Endothelial cell of umbilical vein (primary cell): ENCODE measurements around the gene CHAF1A. TPM values are rescaled to one million over a fixed set of nuclear protein-coding genes. Genes with fewer than 3 reads are reported as not detected.

Source experiments
- BruUV-seq: library from RNA; stranded (reverse); fragments of 400-500 nt; replicated peaks from 2 replicates; lab custom pipeline; 2021; lab: Mats Ljungman, UMichigan
- CTCF ChIA-PET: fragments of 300-600, 350-600 bp; sonication (Branson Sonifier 250); formaldehyde crosslinking; loops from one replicate; lab custom pipeline; 2021; ENCODE audit warnings: antibody characterized with exemption, inconsistent platforms; lab: Charles Lee
- POLR2A ChIA-PET: fragments of 300-600, 350-600 bp; sonication (Branson Sonifier 250); formaldehyde crosslinking; loops from one replicate; lab custom pipeline; 2021; ENCODE audit warnings: antibody characterized with exemption, inconsistent platforms; lab: Charles Lee
- DNase-seq: peaks from one replicate; pipeline ENCODE4 v3.0.0-alpha.2; 2011; ENCODE audit warnings: low read depth, low spot score
- FAIRE-seq: peaks from 2 replicates; lab custom pipeline; 2011; peaks lifted over from hg19 to GRCh38; lab: Jason Lieb, UNC
- H2AFZ ChIP-seq: 2 replicates; pipeline ENCODE4 v1.6.0; 2012; ENCODE audit warnings: low read depth, low read length, control low read depth, inconsistent platforms
- H3K27ac ChIP-seq: 2 replicates; pipeline ENCODE4 v1.5.1; 2011; ENCODE audit warnings: low read depth, mild to moderate bottlenecking, control low read depth, low read length, moderate library complexity; ENCODE audit not compliant: insufficient read depth
- H3K27me3 ChIP-seq, 2 experiments: 2 replicates each; pipeline versions ENCODE4 v1.6.0 to v1.6.1; 2011; ENCODE audit warnings: low read length in 2 of 2, mixed read lengths in 1 of 2; ENCODE audit not compliant: control insufficient read depth in 2 of 2, insufficient read depth in 2 of 2
- H3K36me3 ChIP-seq, 2 experiments: 2 replicates in 1 of 2; 3 replicates in 1 of 2; pipeline ENCODE4 v1.5.1; 2011; ENCODE audit warnings: low read length in 2 of 2, mild to moderate bottlenecking in 1 of 2, moderate library complexity in 1 of 2; ENCODE audit not compliant: control insufficient read depth in 2 of 2, insufficient read depth in 2 of 2; ENCODE audit errors: extremely low read depth in 1 of 2
- H3K4me1 ChIP-seq: 3 replicates; pipeline ENCODE4 v1.5.1; 2011; ENCODE audit warnings: mild to moderate bottlenecking, low read length; ENCODE audit not compliant: control insufficient read depth, insufficient read depth; ENCODE audit errors: extremely low read depth
- H3K4me2 ChIP-seq: 2 replicates; pipeline ENCODE4 v1.6.1; 2011; ENCODE audit warnings: low read length, control low read depth, mixed read lengths; ENCODE audit not compliant: insufficient read depth
- H3K4me3 ChIP-seq, 3 experiments: fragments of 200-600 bp in 1 of 3; sonication (generic), shearing (Covaris generic) in 1 of 3; replicated peaks in 1 of 3; 2 replicates each; pipeline ENCODE4 v1.5.1; 2011 to 2016; ENCODE audit warnings: control low read depth in 3 of 3, low read length in 3 of 3, mild to moderate bottlenecking in 2 of 3, inconsistent platforms in 1 of 3, low read depth in 1 of 3, moderate library complexity in 1 of 3; ENCODE audit not compliant: insufficient read depth in 1 of 3
- H3K79me2 ChIP-seq: 2 replicates; pipeline ENCODE4 v1.6.0; 2012; ENCODE audit warnings: low read length, inconsistent platforms; ENCODE audit not compliant: control insufficient read depth, insufficient read depth
- H3K9ac ChIP-seq: replicated peaks from 2 replicates; pipeline ENCODE3; 2011; ENCODE audit warnings: low read length, control low read depth; ENCODE audit not compliant: insufficient read depth; ENCODE audit errors: extremely low read depth
- H3K9me1 ChIP-seq: replicated peaks from 3 replicates; pipeline ENCODE4 v1.6.0; 2011; ENCODE audit warnings: mild to moderate bottlenecking, low read length; ENCODE audit not compliant: control insufficient read depth, insufficient read depth; ENCODE audit errors: extremely low read depth
- H3K9me3 ChIP-seq: replicated peaks from 2 replicates; pipeline ENCODE4 v1.5.1; 2012; ENCODE audit warnings: low read length, inconsistent platforms; ENCODE audit not compliant: control insufficient read depth, insufficient read depth
- H4K20me1 ChIP-seq: replicated peaks from 2 replicates; pipeline ENCODE3; 2011; ENCODE audit warnings: mild to moderate bottlenecking, low read length; ENCODE audit not compliant: control insufficient read depth, insufficient read depth; ENCODE audit errors: extremely low read depth
- POLR2A ChIP-seq: IDR thresholded peaks from 2 replicates; pipeline ENCODE4 v1.6.1; 2012; ENCODE audit warnings: low read depth, mild to moderate bottlenecking, control low read depth, low read length
- POLR2AphosphoS5 ChIP-seq: IDR thresholded peaks from 2 replicates; pipeline ENCODE4 v1.6.1; 2012; ENCODE audit warnings: low read depth, mild to moderate bottlenecking, control low read depth, low read length, moderate library complexity; ENCODE audit not compliant: insufficient read depth
- dilution Hi-C: fragments of 300-500 bp; cut with MboI; formaldehyde crosslinking; loops from one replicate; pipeline ENCODE4 v1.15.0; 2019; ENCODE audit warnings: low sequenced_read_pairs; ENCODE audit not compliant: extremely low pct_ligation_motif_present
- intact Hi-C: fragments of 100-400 bp; cut with micrococcal nuclease; formaldehyde crosslinking; loops from one replicate; pipeline ENCODE4 v1.10.0; 2022
- polyA plus RNA-seq, 4 experiments: library from polyadenylated mRNA; depleted of rRNA in 3 of 4; stranded (reverse) in 3 of 4; unstranded in 1 of 4; fragments of >200 nt; gene quantifications; 2 replicates each; pipeline versions ENCODE4 v1.2.1 to v1.2.3, GENCODE V29; 2011 to 2012; ENCODE audit warnings: missing spikeins in 1 of 4
- total RNA-seq: library from RNA; stranded (reverse); gene quantifications from 2 replicates; pipeline ENCODE4 v1.2.3, GENCODE V29; 2021
- TF ChIP-seq, protein P1 (sequence below): IDR thresholded peaks from 2 replicates; pipeline ENCODE4 v1.6.1; 2011; ENCODE audit not compliant: insufficient read depth, insufficient read length

CHAF1A gene
- total and polyA plus RNA-seq, 2 donors (not counting 3 experiments of a cell fraction or from before 2014, with no cell fraction given), result 19.5 to 44.5 TPM

DNA sequence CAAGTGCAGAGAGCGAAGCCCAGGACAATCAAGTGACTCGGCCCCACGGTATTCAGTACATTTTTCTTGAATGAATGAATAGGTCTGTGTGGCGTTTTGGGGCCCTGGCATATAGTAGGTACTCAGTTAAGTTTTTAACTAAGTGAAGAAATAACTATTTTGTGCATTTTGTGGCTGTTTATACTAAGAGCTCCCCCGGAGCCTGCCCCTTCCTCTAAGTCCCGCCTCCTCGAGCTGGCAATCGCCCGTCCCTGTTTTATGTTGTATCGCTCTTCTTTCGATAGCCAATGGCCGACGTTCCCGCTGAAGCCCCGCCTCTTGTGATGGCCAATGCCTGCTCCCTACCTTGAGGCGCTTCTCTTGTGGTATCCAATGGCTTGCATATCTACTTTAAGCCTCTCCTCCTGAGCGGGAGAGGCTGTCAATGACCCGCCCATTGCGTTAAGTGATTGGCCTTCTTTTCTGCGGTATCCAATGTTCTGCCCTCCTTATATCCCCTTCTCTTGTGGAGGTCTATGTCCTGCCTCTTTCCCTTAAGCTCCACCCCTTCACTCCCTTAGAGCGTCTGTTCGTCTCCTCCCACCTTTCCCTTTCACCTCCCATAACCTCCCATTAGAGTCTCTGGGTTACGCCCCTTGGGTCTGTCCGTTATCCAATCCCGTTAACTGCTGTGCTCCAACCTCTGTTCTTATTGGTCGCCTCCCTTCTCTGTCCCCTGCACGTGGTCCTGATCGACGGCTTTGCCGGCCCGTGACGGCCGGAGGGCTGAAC, 69.1 kb downstream of the CHAF1A start:
- dilution Hi-C loops, result no loop called here
- H4K20me1 ChIP-seq, result no peaks in the 10 kb centered on the region
- intact Hi-C loops, result loop anchor here (1.0 to 5.0 kb wide), 4 partner anchors 14 to 166 kb away; partner anchors contain the start of genes CHAF1A, TNFAIP8L1 and UBXN6
- H3K4me3 ChIP-seq, result peak overlapping the region; percentile 18 to 54 (median 34)
- peak; percentile 100 for FAIRE-seq
- no peaks in the 10 kb centered on the region for H3K9me1 ChIP-seq
- peak overlapping the region; percentile 68 for H3K9ac ChIP-seq
- H3K4me2 ChIP-seq, result peak overlapping the region; percentile 62
- H3K27ac ChIP-seq, result peak overlapping the region; percentile 68
- TF ChIP-seq POLR2AphosphoS5, result no peak
- peak; percentile 54 for TF ChIP-seq POLR2A
- TF ChIP-seq, protein P1, sequence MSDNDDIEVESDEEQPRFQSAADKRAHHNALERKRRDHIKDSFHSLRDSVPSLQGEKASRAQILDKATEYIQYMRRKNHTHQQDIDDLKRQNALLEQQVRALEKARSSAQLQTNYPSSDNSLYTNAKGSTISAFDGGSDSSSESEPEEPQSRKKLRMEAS, result peak; percentile 99
- peaks cover 24% of the 10 kb centered on the region for H3K79me2 ChIP-seq
- ChIA-PET POLR2A (interaction anchor here (0.6 to 1.6 kb wide), 5 partner anchors 10 to 1399 kb away, joined by 3 to 11 read pairs (median 5); no protein-coding TSS in a partner anchor), CTCF (interaction anchor here (0.7 to 2.6 kb wide), 14 partner anchors 9 to 205 kb away, joined by 3 to 13 read pairs (median 4); partner anchors contain the start of genes CHAF1A, PLIN4, SH3GL1 and UBXN6)
- peaks cover 6 to 7% of the 10 kb centered on the region in 2 experiments for H3K36me3 ChIP-seq
- no peaks in the 10 kb centered on the region for H3K27me3 ChIP-seq
- H3K9me3 ChIP-seq, result no peaks in the 10 kb centered on the region
- peak overlapping the region; percentile 35 for H2AFZ ChIP-seq
- no TSS peak for BruUV-seq
- peak; percentile 100 for DNase-seq
- H3K4me1 ChIP-seq, result peaks cover 12% of the 10 kb centered on the region
